Measurements from ENCODE around the gene ZNF385B.

Gene ZNF385B

GRCh38 chr2:179769323-179769722, 92.1 kb downstream of the ZNF385B start:
- in situ Hi-C loops (cut with MboI; ENCODE audit: low pct_unique_long_range_greater_than_20kb, low sequenced_read_pairs, unreplicated experiment) = no loop called here
- no peak for TF ChIP-seq CTCF (IDR thresholded peaks at IDR 0.05; ENCODE audit: extremely low read depth, insufficient read depth, missing control alignments)
- no peak for DNase-seq (ENCODE audit: low spot score)

- DNase-seq (ENCODE audit: low spot score) = no peak
- no peak for TF ChIP-seq CTCF (IDR thresholded peaks at IDR 0.05; ENCODE audit: extremely low read depth, insufficient read depth, missing control alignments)
- in situ Hi-C loops (cut with MboI; ENCODE audit: low pct_unique_long_range_greater_than_20kb, low sequenced_read_pairs, unreplicated experiment) = no loop called here
Measured at GRCh38 chr2:179768765-179769164, 92.6 kb downstream of the ZNF385B start.

GRCh38 chr2:179765666-179766065, 95.7 kb downstream of the ZNF385B start:
- DNase-seq (ENCODE audit: low spot score) = no peak
- in situ Hi-C loops (cut with MboI; ENCODE audit: low pct_unique_long_range_greater_than_20kb, low sequenced_read_pairs, unreplicated experiment) = no loop called here
- no peak for TF ChIP-seq CTCF (IDR thresholded peaks at IDR 0.05; ENCODE audit: extremely low read depth, insufficient read depth, missing control alignments)

- in situ Hi-C loops (cut with MboI; ENCODE audit: low pct_unique_long_range_greater_than_20kb, low sequenced_read_pairs, unreplicated experiment) = no loop called here
- no peak for TF ChIP-seq CTCF (IDR thresholded peaks at IDR 0.05; ENCODE audit: extremely low read depth, insufficient read depth, missing control alignments)
- peak; percentile 18 for DNase-seq (ENCODE audit: low spot score)
Measured at GRCh38 chr2:179764710-179765109, 96.7 kb downstream of the ZNF385B start.

- no peak for DNase-seq (ENCODE audit: low spot score)
- TF ChIP-seq CTCF (IDR thresholded peaks at IDR 0.05; ENCODE audit: extremely low read depth, insufficient read depth, missing control alignments) = no peak
- in situ Hi-C loops (cut with MboI; ENCODE audit: low pct_unique_long_range_greater_than_20kb, low sequenced_read_pairs, unreplicated experiment) = no loop called here
Measured at GRCh38 chr2:179758636-179759035, 102.8 kb downstream of the ZNF385B start.

GRCh38 chr2:179751163-179751809, 110.1 kb downstream of the ZNF385B start:
- peak; percentile 59 for TF ChIP-seq CTCF (IDR thresholded peaks at IDR 0.05; ENCODE audit: extremely low read depth, insufficient read depth, missing control alignments)
- in situ Hi-C loops (cut with MboI; ENCODE audit: low pct_unique_long_range_greater_than_20kb, low sequenced_read_pairs, unreplicated experiment) = no loop called here
- peak; percentile 22 for DNase-seq (ENCODE audit: low spot score)
